GM19372 (cell line): ENCODE data around the gene PLEKHA5.

Experiments used
- ATAC-seq: cut with Tn5 transposase; IDR thresholded peaks from one replicate; pipeline ENCODE4 v1.9.1; 2021; ENCODE audit warnings: mild to moderate bottlenecking, low read depth, moderate library complexity; ENCODE audit not compliant: unreplicated experiment

Gene PLEKHA5

DNA sequence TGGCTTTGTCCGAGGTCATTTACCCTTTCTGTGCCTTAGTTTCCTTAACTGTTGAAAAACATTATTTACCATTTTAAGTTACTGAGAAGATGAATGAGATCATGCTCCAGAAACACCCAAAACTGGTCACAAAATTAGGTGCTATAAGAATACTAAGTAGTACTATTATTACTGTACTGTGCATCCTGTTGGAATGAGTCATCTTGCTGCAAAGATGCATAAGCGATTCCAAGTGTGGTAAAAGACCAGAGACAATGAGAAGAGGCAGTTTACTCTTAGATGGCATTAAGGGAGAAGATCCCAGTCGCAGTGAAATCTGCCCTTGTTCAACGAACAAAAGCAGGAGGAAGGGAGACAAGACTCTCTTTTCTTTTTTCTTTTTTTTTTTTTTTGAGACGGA lies 4.2 kb upstream of the PLEKHA5 start:
- no peak for ATAC-seq

DNA sequence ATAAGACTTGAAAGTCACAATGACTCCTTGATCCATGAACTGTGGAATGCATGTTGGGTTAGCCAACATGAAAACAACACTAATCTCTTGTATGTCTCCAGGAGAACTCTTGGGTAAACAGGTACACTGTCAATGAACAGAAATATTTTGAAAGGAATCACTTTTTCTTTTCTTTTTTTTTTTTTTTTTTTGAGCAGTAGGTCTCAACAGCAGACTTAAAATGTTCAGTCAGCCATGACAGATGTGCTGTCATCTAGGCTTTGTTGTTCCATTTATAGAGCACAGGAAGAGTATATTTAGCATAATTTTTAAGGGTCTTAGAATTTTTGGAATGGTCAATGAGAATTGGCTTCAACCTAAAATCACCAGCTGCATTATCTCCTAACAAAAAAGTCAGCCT lies 2.3 kb upstream of the PLEKHA5 start:
- no peak for ATAC-seq

DNA sequence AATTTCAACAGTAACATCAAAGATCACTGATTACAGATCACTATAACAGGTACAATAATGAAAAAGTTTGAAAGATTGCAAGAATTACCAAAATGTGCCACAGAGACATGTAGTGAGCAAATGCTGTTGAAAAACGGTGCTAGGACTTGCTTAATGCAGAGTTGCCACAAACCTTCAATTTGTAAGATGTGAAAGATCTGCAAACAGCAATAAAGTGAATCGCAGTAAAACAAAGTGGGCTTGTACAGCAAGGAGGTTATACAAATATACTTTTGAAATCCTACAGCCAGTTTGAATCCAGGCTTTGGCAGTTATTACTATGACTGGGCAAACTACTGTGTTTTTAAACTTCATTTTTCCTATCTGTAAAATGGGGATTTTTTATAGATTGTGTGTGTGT lies 1.0 kb upstream of the PLEKHA5 start:
- ATAC-seq, result no peak

DNA sequence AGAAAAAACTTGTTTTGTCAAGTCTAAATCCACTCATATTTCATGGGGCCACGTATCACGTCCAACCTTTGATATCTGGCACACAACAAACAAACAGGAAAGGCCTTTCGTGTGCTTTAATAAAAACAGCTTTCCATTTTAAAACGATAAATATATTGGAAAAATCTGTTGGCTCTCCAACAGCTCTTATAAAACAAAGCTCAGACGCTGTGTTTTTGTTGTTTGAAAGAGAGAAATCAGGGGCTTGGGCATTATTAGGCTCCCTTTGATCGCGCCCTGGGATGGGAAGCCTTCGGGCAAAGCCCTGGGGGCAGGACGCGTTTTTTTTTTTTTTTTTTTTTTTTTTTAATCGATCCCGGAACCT lies 429 bp upstream of the PLEKHA5 start:
- no peak for ATAC-seq

DNA sequence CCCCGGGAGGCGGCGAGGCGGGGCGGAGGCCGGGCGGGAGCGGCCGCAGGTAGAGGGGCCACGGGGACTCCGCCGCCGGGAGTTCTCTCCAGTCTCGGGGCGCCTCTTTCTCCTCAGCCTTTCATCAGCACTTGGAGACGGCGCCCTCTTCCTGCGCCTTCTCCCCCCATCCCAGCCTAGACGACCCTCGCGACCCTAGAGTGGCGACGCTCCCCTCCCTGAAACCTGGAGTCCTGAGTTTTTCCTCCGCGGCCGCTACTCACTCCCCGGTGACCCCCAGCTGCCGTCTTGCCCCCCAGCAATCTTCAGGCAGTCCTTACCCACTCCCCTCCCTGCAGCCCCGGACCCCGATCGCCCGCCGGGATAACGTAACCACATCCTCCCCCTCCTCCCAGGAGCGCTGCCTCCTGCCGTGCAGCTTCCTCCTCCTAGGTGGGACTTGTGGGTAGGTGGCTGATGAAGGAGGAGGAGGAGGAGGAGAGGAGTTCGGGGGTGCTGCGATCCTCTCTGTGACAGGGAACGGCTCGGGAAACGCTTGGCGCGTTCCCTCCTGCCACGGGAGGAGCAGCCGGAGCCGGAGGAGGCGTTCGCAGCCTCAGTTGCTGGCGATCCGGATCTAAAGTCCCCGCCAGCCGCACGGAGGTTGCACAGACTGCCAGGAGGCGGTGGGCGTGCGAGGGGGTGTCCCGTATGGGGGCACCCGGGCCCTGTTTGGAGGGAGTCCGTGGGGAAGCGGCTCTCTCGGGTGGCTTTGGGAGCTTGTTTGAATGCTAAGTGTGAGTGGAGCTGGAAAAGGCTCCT lies 891 bp downstream of the PLEKHA5 start:
- no peak for ATAC-seq

DNA sequence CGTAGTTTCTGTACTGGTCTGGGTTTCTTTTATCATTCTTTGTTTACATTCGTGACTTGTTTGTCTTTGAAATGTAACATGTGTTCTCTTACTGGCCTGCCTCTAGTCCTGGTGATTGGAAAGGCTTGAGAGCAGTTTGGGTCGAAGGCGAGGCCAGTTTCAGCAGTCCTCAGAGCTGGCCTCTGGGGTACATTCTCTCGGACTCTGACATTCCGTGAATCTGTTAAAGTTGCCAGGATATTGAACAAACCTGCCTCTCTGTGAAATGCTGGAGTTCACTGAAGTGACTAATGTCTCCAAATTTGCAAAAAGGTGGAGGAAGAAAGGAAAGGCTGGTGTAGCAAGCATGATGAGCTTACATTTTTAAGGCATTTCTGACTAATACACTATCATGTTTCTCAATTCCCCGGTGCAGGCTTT lies 1.5 kb downstream of the PLEKHA5 start:
- no peak for ATAC-seq

DNA sequence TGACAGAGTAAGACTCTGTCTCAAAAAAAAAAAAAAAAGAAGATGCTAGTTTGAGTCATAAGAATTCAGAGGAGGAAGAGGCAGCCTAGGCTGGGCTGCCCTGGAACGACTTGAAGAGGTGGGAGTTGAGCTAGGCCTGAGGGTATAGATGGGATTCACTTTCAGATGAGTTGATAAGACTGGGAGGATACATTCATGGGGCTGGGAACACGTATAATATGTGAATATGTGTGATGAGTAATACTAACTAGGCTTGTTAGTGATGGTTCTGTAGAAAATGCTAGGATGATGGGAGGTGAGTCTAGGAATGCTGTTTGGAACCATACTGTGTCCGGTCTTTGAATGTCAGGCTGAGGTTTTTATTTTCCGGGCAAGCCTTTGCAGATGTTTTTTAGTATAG lies 9.0 kb downstream of the PLEKHA5 start:
- no peak for ATAC-seq

DNA sequence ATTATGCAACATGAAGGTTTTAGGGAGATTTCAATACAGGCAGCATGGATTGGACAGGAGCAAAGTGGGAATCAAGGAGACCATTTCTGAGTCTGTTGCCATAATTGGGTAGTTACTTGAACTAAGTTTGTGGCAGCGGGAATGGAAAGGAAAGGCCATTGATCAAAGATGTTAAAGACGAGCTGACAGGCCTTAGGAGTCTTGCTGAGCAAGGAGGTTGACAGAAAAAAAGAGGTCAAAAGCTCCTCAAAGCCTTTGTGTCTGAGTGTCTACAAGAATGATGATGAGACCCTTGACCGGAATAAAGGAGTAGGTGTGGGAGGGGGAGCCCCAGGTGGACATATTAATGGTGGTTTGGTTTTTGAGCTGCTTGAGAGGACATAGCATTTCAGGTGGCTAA lies 9.4 kb downstream of the PLEKHA5 start:
- ATAC-seq, result no peak

DNA sequence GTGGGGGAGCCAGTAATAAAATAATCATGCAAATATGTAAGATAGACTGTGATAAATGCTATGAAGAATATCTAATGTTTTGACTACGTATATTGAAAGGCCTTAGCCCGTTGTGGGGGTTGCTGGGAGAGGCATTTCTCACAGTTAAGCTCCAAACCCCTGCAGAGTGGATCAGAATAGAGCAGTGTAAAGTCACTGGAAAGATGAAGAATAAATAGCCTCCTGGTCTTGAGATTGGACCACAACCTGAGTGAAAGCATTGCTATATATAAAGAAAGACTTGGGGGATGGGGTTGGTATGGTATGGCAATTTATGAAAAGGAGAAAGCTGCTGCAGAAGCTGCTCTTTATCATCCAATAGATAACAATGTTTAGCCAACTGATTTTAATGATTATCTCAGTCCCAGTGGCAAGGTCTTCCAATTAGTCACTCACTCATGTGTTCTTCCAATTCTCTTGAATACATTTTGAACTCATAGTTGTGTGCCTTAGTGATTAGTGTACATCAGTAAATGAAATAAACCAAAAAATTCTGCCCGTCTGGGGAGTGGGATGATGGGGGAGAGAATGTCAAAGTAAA lies 10.2 kb downstream of the PLEKHA5 start:
- ATAC-seq, result no peak

DNA sequence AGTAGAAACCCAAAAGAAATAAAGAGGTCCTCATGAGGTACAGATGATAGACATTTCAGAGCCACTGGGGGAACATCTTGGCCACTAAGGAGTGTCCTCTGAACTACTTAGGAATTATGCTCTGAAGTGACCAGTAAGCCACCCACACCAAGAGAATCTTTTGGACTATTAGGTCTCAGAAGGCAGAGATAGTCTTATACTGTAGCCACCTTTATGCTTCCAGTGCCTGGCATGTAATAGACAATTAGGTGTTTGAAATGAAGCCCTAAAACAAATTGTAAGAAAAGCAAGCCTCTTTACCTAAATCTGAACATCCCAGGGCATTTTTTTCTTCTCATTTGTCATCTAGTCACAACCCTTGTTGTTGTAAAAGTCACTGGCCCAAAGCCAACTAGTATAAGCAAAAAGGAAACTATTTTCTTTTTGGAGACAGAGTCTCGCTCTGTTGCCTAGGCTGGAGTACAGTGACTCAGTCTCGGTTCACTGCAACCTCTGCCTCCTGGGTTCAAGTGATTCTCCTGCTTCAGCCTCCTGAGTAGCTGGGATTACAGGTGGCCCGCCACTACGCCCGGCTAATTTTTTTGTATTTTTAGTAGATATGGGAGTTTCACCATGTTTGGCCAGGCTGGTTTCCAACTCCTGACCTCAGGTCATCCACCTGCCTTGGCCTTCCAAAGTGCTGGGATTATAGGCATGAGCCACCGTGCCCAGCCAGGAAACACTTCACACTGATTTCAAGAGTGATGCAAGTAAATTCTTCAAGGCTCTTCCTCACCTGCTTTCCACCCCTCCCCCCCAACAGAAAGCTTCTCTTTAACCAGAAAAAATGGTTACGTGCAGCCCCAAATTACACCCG lies 11.1 kb downstream of the PLEKHA5 start:
- no peak for ATAC-seq

DNA sequence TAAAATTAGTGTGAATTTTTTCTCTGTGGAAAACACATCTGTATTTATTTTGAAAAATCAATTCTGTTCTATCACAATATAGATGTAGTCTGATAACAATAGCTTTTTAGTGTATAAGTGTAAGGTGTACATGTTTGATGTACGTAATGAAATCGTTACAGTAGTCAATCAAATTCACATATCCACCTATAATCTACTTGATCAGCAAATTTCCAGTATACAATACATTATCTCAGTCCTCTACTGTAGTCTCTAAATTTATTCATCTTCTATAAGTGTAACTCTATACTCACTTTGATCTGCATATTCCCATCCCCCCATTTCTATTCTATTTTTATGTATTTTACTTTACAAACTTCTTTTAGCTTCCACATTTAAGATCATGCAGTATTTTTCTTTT lies 13.0 kb downstream of the PLEKHA5 start:
- ATAC-seq, result no peak

DNA sequence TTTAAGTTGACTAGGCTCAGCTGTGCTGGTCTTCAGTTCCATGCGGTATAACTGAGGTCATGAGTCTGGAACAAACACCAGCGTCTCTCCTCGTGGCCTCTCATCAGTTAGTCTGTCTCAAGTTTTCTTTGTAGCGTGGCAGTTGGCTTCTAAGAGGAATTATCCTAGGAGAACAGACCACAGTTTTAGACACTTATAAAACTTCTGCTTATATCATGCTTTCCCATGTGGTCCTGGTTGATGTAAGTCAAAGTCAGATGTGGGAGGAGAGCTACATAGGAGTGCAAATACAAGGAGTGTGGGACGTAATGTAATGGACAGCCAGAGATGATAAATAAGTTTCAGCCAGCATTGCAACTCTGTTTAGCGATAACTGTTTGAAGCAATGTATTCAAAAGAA lies 14.8 kb downstream of the PLEKHA5 start:
- no peak for ATAC-seq

DNA sequence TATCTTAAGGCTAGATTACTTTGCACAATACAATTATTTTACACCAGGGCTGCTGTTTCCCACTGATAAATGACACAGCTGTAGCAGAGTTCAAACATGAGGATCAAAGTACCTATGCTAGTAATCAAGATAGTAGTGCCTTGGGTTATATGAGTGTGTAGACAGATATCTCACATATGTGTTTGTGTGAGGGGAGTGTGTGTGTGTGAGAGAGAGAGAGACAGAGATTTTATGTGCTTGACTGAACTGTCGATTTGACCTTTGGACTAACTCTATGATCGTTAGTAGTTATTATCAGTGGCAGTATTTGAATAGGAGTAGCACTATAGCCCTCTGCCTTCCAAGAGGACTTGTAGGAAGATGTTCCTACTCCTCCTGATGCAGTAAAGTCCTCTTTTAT lies 15.5 kb downstream of the PLEKHA5 start:
- ATAC-seq, result no peak

DNA sequence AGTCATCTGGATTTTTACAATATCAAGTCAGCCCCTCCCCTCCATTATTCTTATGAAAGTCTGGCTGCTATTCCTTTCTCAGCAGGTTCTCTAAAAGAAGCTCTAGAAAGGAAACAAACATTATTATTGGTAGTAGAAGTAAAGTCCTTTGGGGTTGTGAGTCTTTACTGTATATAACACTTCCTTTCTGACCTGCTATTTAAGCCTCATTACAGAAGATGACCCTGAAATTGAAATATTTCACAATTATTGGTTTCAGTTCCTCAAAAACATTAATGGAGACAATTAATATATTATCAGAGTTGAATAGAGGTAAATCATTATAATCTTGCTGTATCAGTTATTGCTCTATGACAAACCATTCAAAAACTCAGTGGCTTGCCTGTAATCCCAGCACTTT lies 19.3 kb downstream of the PLEKHA5 start:
- no peak for ATAC-seq

DNA sequence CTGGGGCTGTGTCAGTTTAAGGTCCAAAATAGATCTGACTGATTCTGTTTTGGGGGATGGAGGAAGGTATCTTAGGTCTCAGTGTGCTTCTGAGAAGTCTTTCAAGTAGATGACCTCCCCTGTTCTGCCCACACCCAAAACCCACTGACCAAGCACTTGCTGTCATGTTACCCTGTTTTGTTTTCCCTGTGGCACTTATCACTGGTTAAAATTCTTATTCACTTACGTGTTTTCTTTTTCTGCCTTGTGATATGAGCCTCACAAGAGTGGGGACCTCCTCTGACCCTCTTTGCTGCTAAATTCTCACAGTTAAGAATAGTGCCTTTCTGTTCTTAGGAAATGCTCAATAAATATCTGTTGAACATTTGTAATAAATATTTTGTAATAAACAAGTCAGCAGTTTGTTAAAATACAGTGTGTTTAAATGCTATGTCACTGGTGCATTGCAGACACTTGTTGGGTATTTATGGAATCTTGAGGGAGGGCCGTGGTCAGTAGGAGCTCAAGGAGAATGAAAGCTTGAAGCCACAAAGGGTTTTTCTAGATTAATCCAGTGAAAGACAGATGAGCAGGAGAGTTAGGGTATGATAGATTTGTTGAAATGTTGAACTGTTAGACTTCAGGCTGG lies 20.9 kb downstream of the PLEKHA5 start:
- no peak for ATAC-seq

DNA sequence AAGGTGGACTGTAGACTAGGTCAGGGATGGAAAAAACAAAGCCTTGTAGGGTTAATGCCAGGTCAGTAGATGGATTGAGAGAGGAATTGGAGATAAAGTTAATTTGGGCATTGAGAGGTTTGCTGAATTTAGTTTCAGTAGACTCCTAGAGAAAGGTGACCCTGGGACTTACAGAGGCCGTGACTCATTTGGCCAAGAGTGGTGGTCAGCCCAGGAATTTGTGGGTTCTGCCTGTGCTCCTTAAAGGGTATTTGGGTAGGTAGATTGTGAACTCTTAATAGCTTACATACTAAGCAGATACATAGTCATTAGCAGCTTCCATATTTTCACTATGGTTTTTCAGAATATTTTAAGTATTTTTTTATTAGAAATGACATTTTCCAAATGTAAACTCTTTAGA lies 21.8 kb downstream of the PLEKHA5 start:
- no peak for ATAC-seq

DNA sequence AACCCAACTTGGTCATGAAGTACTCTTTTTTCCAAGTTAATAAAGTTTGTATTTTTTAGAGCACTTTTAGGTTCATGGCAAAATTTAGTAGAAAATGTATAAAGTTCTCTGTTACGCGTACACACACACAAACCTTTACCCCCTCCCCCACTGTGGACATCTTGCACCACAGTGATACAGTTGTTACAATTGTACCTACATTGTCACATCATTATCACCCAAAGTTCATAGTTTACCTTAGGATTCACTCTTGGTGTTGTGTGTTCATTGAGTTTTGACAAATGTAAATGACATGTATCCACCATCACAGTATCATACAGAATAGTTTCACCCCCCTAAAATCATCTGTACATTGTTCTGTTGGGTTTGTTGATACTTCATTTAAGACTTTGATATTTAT lies 23.9 kb downstream of the PLEKHA5 start:
- no peak for ATAC-seq

DNA sequence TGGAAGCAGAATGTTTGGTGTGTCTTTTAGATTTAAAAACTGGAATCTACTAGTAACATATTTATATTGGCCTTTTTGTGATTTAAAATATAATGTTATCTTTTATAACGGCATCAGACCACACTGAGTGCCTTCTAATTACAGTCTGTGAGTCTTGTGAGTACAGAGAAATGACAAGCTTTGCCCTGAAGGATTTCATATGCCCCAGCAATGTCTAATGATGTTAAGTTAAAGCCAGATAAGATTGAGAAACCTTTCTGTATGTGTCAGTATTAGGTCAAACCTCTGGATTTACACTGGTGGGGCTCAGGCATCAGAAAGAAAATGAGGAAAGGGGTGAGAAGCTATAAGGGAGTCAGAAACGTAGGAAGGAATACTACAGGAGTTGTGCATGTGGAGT lies 25.2 kb downstream of the PLEKHA5 start:
- no peak for ATAC-seq

DNA sequence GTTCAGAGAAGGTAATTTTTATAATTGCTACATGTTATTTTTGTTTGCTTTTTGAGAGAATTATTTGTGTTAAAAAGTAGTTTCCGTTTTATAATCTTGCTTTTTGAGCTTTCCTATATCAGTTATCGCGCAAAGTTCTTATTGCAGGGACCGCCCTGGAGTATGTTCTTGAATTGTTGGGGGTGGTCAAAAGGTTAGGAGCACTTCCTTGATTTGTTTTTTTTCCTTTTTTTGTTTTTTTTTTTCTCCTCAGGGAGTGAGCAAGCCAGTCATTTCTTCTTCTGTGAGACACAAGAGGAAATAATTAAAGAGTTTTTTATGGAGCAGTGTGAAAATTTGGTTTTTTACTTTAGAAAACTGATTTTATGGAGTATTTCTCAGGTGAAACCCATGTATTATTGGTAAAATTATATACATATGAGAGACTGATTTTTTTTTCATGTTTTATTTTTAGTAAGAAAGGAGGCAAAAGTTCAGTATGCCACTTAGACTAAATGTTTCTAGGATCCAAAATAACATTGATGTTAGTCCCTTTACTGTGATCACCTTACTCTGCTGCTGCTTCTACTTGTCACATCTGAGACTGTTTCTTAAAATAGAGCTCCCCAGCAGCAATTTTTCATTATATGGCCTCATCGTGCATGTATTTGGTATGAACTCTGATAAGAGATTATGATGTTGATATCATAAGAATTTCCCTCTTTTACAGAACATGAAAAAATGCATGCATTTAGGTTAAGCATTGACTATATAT lies 26.6 kb downstream of the PLEKHA5 start:
- no peak for ATAC-seq

DNA sequence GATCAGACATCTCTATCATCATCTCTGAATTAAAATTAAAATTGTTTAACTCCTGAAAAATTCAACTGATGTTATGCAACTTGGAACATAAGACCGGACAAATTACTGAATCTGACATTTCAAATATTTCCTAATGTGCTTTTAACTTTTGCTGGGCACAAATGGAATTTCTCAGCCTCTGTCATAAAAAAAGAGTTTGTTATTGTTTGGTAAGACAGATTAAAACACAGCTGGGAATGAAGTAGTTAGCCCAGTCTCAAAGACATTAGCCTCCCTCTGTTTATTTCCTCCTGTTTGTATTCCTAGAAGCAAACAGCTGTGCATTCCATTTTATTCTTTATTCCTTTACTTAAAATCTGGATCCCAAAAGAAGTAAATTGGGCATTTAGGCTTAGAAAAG lies 29.4 kb downstream of the PLEKHA5 start:
- ATAC-seq, result no peak
